ENCODE results near the gene ABCA12. TPM values are rescaled to one million over a fixed set of nuclear protein-coding genes. Genes with fewer than 3 reads are reported as not detected.

The ABCA12 gene
- total RNA-seq, 2 experiments from 2014 or later = not detected

DNA sequence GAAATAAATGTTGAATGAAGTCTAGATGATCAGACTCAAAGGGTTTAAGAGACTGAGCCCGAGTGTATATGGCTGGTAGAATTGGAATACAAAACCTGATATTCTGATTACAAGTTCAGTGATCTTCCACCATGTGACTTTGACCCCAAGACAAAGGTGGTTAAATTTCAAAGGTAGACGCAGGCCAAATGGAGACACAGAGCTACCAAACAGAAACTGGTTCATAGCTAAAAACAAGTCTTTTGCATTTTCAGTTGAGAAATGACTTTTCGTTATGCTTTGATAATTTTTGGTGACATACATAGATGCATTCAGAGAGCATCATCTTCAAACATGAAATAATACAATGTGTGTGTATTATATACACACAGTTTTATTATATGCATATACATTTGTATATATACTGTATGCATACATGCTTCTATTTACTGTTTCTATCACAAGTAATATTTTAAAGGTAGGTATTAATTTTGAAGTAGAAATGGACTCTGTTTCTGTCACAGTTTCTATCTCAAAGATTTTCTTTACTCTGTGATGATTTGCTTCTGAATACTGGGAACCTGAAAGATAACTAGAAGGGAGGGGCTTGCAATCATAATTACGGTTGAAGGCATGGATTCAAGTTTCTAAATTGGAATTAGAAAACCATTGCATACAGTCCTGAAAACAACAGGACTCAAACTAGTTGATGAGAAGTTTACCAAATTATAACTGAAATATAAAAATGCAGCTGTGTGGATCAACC is 142.3 kb downstream of the ABCA12 start:
- ATAC-seq = no peak
- no peak overlapping the region for H3K4me3 Mint-ChIP-seq
- POLR2A ChIA-PET = no interaction called here
- no peak for DNase-seq
- no peaks in the 10 kb centered on the region for H3K36me3 Mint-ChIP-seq (ENCODE audit: low read depth)
- CTCF ChIA-PET = no interaction called here
- no peak overlapping the region for H3K27ac Mint-ChIP-seq
- H3K4me1 Mint-ChIP-seq = peaks cover 2% of the 10 kb centered on the region
- H3K27me3 Mint-ChIP-seq = peaks cover 7% of the 10 kb centered on the region
- no peaks in the 10 kb centered on the region for H3K9me3 Mint-ChIP-seq (ENCODE audit: low read depth)
- intact Hi-C loops (cut with DNase I, micrococcal nuclease) = no loop called here

- Mint-ChIP-seq H3K4me1 (peaks cover 2% of the 10 kb centered on the region), H3K27me3 (peaks cover 7% of the 10 kb centered on the region), H3K9me3 (ENCODE audit: low read depth) (no peaks in the 10 kb centered on the region), H3K36me3 (ENCODE audit: low read depth) (no peaks in the 10 kb centered on the region), H3K27ac (no peak overlapping the region), H3K4me3 (no peak overlapping the region)
- POLR2A ChIA-PET = no interaction called here
- CTCF ChIA-PET = no interaction called here
- ATAC-seq (no peak), DNase-seq (no peak)
- intact Hi-C loops (cut with DNase I, micrococcal nuclease) = no loop called here
Measured at GRCh38 chr2:214995409-214995808, 143.0 kb downstream of the ABCA12 start.

GRCh38 chr2:214992911-214993310 is 145.5 kb downstream of the ABCA12 start:
- CTCF ChIA-PET = no interaction called here
- Mint-ChIP-seq H3K27ac (no peak overlapping the region), H3K4me3 (no peak overlapping the region), H3K27me3 (peaks cover 4% of the 10 kb centered on the region), H3K4me1 (peaks cover 2% of the 10 kb centered on the region), H3K36me3 (ENCODE audit: low read depth) (no peaks in the 10 kb centered on the region), H3K9me3 (ENCODE audit: low read depth) (no peaks in the 10 kb centered on the region)
- ATAC-seq (no peak), DNase-seq (no peak)
- intact Hi-C loops (cut with DNase I, micrococcal nuclease) = no loop called here
- POLR2A ChIA-PET = no interaction called here

GRCh38 chr2:214989187-214989586 is 149.2 kb downstream of the ABCA12 start:
- peaks cover 7% of the 10 kb centered on the region for H3K27me3 Mint-ChIP-seq
- CTCF ChIA-PET = no interaction called here
- intact Hi-C loops (cut with DNase I, micrococcal nuclease) = no loop called here
- H3K4me1 Mint-ChIP-seq = peaks cover 2% of the 10 kb centered on the region
- ATAC-seq (no peak), DNase-seq (no peak)
- no peak overlapping the region for H3K4me3 Mint-ChIP-seq
- H3K27ac Mint-ChIP-seq = no peak overlapping the region
- POLR2A ChIA-PET = no interaction called here
- no peaks in the 10 kb centered on the region for H3K36me3 Mint-ChIP-seq (ENCODE audit: low read depth)
- H3K9me3 Mint-ChIP-seq (ENCODE audit: low read depth) = no peaks in the 10 kb centered on the region

- POLR2A ChIA-PET = no interaction called here
- Mint-ChIP-seq H3K27ac (no peak overlapping the region), H3K9me3 (ENCODE audit: low read depth) (no peaks in the 10 kb centered on the region), H3K4me1 (no peaks in the 10 kb centered on the region), H3K27me3 (peaks cover 3% of the 10 kb centered on the region), H3K36me3 (ENCODE audit: low read depth) (no peaks in the 10 kb centered on the region), H3K4me3 (no peak overlapping the region)
- ATAC-seq (no peak), DNase-seq (no peak)
- CTCF ChIA-PET = no interaction called here
- intact Hi-C loops (cut with DNase I, micrococcal nuclease) = no loop called here
Measured at GRCh38 chr2:214987261-214987660, 151.2 kb downstream of the ABCA12 start.

GRCh38 chr2:214985619-214986018 is 152.8 kb downstream of the ABCA12 start:
- Mint-ChIP-seq H3K27ac (no peak overlapping the region), H3K4me3 (no peak overlapping the region), H3K36me3 (ENCODE audit: low read depth) (no peaks in the 10 kb centered on the region), H3K9me3 (ENCODE audit: low read depth) (no peaks in the 10 kb centered on the region), H3K4me1 (no peaks in the 10 kb centered on the region), H3K27me3 (peaks cover 3% of the 10 kb centered on the region)
- ATAC-seq = no peak
- intact Hi-C loops (cut with DNase I, micrococcal nuclease) = no loop called here
- no peak for DNase-seq
- ChIA-PET POLR2A (no interaction called here), CTCF (no interaction called here)

GRCh38 chr2:214966420-214966819 is 172.0 kb downstream of the ABCA12 start:
- no peak overlapping the region for H3K4me3 Mint-ChIP-seq
- ATAC-seq (no peak), DNase-seq (no peak)
- intact Hi-C loops (cut with DNase I, micrococcal nuclease) = loop anchor here in 1 of 2 experiments (10.0 kb wide), 1 partner anchor 298 kb away; no protein-coding TSS in a partner anchor
- H3K9me3 Mint-ChIP-seq (ENCODE audit: low read depth) = peaks cover 8% of the 10 kb centered on the region
- H3K4me1 Mint-ChIP-seq = no peaks in the 10 kb centered on the region
- no peaks in the 10 kb centered on the region for H3K36me3 Mint-ChIP-seq (ENCODE audit: low read depth)
- ChIA-PET CTCF (no interaction called here), POLR2A (no interaction called here)
- no peak overlapping the region for H3K27ac Mint-ChIP-seq
- peaks cover 7% of the 10 kb centered on the region for H3K27me3 Mint-ChIP-seq

DNA sequence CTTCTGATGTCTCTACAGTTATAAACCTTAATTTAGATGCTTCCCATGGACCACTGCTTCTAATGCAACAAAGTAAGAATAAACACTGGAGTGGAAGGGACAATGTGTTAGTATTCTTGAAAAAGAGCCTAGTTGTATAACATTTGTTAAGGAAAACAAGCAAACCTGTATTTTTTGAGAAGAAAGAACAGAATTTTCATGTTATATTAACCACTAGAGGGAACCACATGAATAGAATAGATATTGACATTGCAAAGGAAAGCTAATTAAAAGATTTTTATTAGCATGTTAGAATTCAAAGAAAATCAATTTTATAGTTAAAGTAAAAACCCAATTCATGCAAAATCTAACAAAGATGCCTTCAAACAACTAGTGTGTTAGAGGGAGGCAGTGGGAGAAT is 177.7 kb downstream of the ABCA12 start:
- ChIA-PET POLR2A (interaction anchor here (0.5 kb wide), 1 partner anchor 645 kb away, joined by 5 read pairs; no protein-coding TSS in a partner anchor), CTCF (no interaction called here)
- ATAC-seq (no peak), DNase-seq (no peak)
- Mint-ChIP-seq H3K9me3 (ENCODE audit: low read depth) (peaks cover 8% of the 10 kb centered on the region), H3K4me1 (no peaks in the 10 kb centered on the region), H3K4me3 (no peak overlapping the region), H3K27me3 (peaks cover 7% of the 10 kb centered on the region), H3K27ac (no peak overlapping the region), H3K36me3 (ENCODE audit: low read depth) (no peaks in the 10 kb centered on the region)
- intact Hi-C loops (cut with DNase I, micrococcal nuclease) = loop anchor here in 1 of 2 experiments (10.0 kb wide), 1 partner anchor 304 kb away; no protein-coding TSS in a partner anchor

DNA sequence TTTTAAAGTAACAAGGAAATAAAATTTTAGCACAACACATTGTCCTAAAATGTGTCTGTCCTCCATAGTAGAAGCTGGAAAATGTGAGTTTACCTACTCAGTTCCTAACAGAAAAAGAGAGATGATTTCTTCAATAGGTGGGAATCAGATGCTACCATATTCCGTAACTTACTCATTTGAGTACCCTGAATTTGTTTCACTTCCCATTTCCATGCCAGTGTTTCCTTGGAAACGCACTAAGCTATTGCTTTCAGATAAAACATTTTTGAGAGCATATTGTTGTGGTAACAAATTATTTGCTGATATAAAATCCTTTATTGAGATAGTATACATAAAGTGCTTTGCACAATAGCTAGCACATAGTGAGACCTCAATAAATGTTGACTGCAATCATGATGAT is 191.5 kb downstream of the ABCA12 start:
- no peak overlapping the region for H3K4me3 Mint-ChIP-seq
- no peaks in the 10 kb centered on the region for H3K36me3 Mint-ChIP-seq (ENCODE audit: low read depth)
- ChIA-PET POLR2A (no interaction called here), CTCF (interaction anchor here (0.5 to 1.7 kb wide), 2 partner anchors 8 to 499 kb away, joined by 3 to 4 read pairs; no protein-coding TSS in a partner anchor)
- H3K27me3 Mint-ChIP-seq = peaks cover 6% of the 10 kb centered on the region
- no peaks in the 10 kb centered on the region for H3K9me3 Mint-ChIP-seq (ENCODE audit: low read depth)
- ATAC-seq (no peak), DNase-seq (no peak)
- no peaks in the 10 kb centered on the region for H3K4me1 Mint-ChIP-seq
- intact Hi-C loops (cut with DNase I, micrococcal nuclease) = no loop called here
- no peak overlapping the region for H3K27ac Mint-ChIP-seq

GRCh38 chr2:214934006-214934405 is 204.4 kb downstream of the ABCA12 start:
- DNase-seq (no peak), ATAC-seq (no peak)
- POLR2A ChIA-PET = no interaction called here
- Mint-ChIP-seq H3K9me3 (ENCODE audit: low read depth) (no peaks in the 10 kb centered on the region), H3K27me3 (no peaks in the 10 kb centered on the region), H3K4me1 (no peaks in the 10 kb centered on the region), H3K4me3 (no peak overlapping the region), H3K36me3 (ENCODE audit: low read depth) (no peaks in the 10 kb centered on the region), H3K27ac (no peak overlapping the region)
- intact Hi-C loops (cut with DNase I, micrococcal nuclease) = no loop called here
- CTCF ChIA-PET = interaction anchor here (0.6 to 0.7 kb wide), 2 partner anchors 20 to 45 kb away, joined by 3 to 4 read pairs; no protein-coding TSS in a partner anchor

DNA sequence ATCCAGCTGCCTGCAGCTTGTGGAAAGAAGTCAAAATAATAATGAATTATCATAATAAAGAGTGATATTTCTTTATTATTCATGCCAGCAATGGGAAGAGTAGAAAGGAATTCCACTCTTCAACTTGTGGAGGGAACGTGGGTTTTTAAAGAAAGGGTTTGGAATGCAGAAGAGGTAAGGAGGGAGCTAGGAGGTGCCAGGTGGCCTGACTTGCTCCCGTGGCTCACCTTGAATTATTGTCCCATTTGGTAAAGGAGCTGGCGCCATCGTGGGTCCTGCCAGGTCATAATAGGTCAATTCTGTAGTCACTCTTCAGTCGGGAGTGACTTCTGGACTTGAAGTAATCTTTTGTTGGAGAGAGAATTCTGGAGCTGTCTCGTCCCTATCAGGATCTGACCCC is 233.8 kb downstream of the ABCA12 start:
- DNase-seq (no peak), ATAC-seq (no peak)
- no peak overlapping the region for H3K4me3 Mint-ChIP-seq
- CTCF ChIA-PET = interaction anchor here (0.8 kb wide), 1 partner anchor 15 kb away, joined by 3 read pairs; no protein-coding TSS in a partner anchor
- H3K9me3 Mint-ChIP-seq (ENCODE audit: low read depth) = no peaks in the 10 kb centered on the region
- no peaks in the 10 kb centered on the region for H3K36me3 Mint-ChIP-seq (ENCODE audit: low read depth)
- intact Hi-C loops (cut with DNase I, micrococcal nuclease) = no loop called here
- no peaks in the 10 kb centered on the region for H3K4me1 Mint-ChIP-seq
- H3K27me3 Mint-ChIP-seq = no peaks in the 10 kb centered on the region
- H3K27ac Mint-ChIP-seq = no peak overlapping the region
- POLR2A ChIA-PET = no interaction called here

DNA sequence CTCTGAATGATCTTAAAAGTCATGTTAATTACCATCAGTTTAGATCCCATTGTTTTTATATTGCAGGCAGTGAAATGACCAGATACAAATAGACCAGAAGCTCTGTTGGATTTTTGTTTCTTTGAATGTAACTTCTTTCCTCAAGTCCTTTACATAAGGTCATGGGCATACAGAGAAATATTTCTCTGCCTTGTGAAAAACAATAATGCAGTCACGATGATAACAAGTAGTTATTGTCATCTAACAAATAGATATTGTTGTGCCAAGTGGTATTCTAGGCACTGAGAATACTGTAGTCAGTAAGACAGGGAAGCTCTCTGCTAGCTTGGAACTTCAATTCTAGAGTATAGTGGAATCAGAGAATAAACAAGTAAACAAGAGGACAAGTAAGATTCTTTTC is 234.2 kb downstream of the ABCA12 start:
- no peaks in the 10 kb centered on the region for H3K9me3 Mint-ChIP-seq (ENCODE audit: low read depth)
- intact Hi-C loops (cut with DNase I, micrococcal nuclease) = no loop called here
- ChIA-PET CTCF (interaction anchor here (0.8 kb wide), 1 partner anchor 16 kb away, joined by 3 read pairs; no protein-coding TSS in a partner anchor), POLR2A (no interaction called here)
- DNase-seq (no peak), ATAC-seq (no peak)
- H3K27ac Mint-ChIP-seq = no peak overlapping the region
- no peaks in the 10 kb centered on the region for H3K36me3 Mint-ChIP-seq (ENCODE audit: low read depth)
- H3K4me1 Mint-ChIP-seq = no peaks in the 10 kb centered on the region
- H3K27me3 Mint-ChIP-seq = no peaks in the 10 kb centered on the region
- H3K4me3 Mint-ChIP-seq = no peak overlapping the region

Data from activated CD4-positive, alpha-beta T cell treated with anti-CD3 and anti-CD28 coated beads for 36 hours (primary cell).